GM21423 (cell line): ENCODE measurements around the gene CAVIN2.

ENCODE experiments used
- ATAC-seq: cut with Tn5 transposase; IDR thresholded peaks from one replicate; pipeline ENCODE4 v1.9.1; 2021; ENCODE audit warnings: mild to moderate bottlenecking, moderate library complexity; ENCODE audit not compliant: unreplicated experiment

CAVIN2 gene

GRCh38 chr2:191866195-191866594, 19.3 kb upstream of the CAVIN2 start:
- ATAC-seq: no peak

- ATAC-seq: no peak
These were observed 17.9 kb upstream of the CAVIN2 start for GRCh38 chr2:191864628-191865374.

GRCh38 chr2:191863988-191864387, 17.1 kb upstream of the CAVIN2 start:
- ATAC-seq: no peak

DNA sequence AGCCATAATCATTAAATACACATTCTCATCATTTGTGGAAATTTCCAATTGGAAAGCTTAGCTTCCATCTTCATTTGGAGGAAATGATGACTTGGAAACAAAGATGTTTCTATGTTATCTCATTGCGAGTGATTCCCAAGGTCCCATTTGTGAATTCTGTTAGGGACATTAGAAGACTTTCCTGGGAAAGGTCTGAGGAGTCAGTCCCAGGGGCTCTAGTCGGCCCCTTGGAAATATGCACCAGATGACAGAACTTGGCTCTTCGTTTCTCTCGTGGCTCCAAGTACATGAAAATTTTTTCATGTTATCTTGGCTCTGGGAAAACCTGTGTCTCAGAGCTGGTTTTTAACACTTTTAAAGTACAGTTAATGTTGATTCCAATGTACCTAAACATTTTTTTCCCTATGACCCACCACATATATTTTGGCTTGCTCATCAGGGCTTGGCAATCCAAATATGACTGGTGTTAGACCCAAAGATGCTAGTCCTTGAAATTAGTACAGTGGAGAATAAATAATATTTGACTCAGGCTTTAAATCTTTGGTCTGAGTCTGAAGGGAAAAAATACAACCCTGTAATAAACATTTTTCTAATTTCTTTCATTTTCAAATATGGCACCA, 15.4 kb upstream of the CAVIN2 start:
- no peak for ATAC-seq

GRCh38 chr2:191860760-191861466, 14.0 kb upstream of the CAVIN2 start:
- no peak for ATAC-seq

DNA sequence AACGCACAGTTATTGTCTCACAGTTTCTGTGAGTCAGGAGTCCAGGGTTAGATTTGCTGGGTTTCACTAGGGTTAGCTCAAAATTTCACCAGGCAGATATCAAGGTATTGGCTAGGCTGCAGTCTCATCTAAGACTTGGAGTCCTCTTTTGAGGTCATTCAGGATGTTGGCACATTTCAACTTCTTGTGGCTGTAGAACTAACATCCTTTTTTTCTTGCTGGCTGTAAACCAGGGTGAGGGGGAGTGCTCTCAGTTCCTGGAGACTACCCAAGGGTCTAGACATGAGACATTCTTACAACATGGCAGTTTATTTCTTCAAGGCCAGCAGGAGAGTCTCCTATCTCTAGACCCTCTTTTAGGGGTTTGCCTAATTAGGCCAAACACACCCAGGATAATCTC, 12.8 kb upstream of the CAVIN2 start:
- ATAC-seq: no peak

DNA sequence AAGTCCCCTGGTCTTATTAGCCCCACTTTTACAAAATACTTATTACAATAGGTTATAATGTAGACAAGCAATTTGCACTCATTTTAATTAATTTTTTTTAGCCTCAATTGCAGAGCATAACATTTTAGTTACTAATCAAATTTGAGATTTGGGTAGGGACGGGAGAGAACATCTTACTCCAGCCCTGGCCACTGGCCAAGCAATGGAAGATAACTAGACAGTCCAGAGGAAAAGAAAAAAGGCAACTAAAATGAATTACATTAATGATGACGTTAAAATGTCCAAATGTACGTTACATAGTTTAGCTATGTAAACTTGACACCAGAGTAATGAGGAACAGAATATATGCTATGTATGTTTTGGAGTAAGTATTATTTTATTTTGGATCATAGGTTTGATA, 11.0 kb upstream of the CAVIN2 start:
- no peak for ATAC-seq

DNA sequence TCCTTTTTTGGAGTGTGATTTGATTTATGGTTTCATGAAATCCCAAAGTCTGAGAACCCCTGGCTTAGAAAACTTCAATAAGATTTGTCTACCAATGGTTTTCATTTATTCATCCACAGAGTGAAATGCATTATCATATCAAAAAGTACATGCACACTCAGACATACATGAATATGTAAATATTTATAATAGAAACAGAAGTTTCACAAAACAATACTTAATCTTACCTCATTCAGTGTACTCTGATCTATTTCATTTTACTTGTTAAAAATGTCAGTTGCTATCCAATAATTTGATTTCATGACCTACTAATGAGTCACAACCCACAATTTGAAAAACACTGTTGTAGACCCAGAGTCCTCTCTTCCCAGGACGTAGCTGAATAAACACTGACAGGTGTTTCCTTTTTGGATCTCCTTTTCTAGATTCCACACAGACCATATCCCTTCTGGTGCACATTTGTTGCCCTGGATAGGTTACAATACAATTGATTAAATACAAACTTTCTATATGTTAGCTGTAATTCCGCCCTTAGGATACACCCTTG, 10.4 kb upstream of the CAVIN2 start:
- ATAC-seq: no peak

- no peak for ATAC-seq
These were observed 9.4 kb upstream of the CAVIN2 start for GRCh38 chr2:191856111-191856876.

DNA sequence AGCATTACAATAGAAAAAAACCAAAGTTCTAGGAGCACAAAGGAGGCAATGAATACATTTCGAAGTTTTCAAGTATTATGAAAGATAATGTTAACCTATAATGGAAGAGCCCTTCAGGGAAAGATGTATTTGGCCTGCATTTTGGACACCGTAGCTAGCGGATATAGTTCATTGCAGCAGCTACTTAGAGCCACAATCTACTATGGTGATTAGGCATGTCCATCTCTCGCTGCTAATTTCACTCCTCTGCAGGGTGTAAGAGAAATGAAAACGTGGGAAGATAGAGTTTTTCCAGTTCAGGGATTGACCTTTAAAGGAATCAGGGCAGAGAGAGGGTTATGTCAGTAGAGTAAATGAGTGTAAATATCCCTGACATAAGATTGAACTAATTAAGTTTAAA, 8.5 kb upstream of the CAVIN2 start:
- ATAC-seq: no peak

DNA sequence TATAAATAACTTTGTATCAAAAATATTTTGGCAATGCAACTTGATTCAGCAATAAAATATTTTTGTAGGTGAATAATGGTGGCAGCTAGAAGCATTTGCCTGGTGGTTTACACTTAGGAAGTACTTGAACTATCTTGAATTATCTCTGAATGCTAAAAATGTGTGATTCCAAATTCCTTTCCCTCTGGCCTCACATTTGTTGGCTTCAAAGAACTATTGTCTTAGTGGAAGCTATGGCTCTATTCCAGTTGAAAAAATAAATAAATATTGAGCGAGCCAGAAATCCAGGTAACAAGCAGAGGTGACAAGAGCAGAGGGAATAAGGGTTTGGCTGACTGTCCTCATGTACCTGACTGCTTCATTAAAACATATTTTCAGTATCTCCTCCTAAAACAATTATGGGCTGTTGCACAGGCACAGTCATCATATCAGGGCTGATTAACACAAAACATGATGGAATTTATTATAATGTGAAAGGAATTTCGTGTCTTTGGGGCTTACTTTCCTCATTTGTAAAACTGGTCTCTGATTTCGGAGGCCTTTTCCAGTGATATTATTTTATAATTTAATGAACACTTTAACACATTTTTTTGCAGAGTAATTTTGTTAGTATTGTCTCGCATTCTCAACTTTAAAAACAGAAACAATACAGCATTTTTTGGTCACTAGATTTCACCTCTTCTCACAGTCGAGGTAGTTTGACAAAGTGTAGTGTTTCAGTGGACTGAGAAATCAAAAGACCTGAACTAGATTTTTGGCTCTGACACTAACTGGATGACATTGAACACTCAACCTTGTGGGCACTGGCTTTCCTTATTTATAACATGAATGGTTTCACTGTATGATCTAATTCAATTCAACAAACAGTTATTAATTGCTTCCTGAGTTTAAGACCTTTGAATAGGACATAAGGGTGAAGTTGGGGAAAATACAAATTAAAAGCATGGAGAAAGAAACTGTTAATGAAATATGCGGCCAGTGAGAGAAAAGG, 7.8 kb upstream of the CAVIN2 start:
- no peak for ATAC-seq

GRCh38 chr2:191853843-191854242, 7.0 kb upstream of the CAVIN2 start:
- ATAC-seq: no peak

DNA sequence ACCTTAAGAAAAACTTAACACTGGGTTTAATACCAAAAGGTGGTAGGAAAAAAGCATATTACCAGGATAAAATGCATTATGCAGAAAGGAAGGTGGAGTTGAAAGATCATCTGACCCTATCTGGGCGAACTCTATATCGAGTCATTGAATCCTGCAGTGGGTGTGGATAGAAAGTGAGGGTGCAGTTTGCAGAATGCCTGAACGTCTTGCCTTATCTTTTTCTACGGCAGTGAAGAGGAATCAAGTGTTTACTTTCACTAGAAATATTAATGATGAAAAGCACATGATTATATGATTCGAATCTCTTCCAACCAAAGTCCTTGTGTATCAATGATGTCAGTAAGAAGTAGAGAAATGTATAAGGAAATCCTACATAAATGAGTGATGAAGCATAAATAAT, 4.3 kb upstream of the CAVIN2 start:
- no peak for ATAC-seq

DNA sequence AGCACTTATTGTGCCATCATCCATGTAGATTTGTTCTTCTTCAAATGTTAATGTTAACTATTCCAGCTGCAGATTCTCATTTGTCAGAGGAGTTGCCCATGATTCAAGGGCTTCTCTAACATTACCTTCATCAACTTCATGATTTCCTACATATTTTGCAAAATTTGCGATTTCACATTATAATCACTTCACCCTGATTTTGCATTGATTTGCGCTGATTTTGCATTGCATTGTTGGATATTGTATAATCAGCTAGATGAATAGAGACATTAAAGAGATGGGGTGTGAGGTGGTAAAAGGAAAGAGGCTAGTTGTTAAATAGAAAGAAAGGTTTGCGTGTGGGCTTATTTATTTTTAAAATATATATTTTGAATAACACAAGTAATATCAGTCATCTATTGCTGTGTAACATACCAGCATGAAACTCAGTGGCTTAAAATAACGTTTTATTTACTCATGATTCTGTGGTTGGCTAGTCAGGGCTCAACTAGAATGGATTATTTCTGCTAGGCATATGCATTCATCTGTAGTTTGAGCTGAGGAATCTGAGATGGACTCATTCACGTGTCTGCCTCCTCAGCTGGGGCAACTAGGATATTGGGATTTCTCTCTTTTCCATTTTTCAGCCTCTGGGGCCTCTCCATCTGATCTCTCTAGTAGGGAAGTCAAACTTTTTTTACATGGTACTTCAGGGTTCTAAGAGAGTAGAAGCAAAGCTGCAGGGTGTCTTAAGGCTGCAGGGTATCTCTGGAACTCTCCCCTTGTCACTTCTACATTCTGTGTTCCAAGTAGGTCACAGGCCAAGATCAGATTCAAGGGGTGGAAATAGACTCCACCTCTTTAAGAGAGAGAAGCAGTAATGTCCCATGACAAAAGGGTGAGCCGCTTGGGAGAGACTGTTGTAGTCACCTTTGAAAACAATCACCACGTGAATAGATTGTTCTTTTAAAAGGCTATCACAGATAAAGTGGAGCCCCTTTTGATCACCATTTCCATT, 2.2 kb upstream of the CAVIN2 start:
- ATAC-seq: no peak

DNA sequence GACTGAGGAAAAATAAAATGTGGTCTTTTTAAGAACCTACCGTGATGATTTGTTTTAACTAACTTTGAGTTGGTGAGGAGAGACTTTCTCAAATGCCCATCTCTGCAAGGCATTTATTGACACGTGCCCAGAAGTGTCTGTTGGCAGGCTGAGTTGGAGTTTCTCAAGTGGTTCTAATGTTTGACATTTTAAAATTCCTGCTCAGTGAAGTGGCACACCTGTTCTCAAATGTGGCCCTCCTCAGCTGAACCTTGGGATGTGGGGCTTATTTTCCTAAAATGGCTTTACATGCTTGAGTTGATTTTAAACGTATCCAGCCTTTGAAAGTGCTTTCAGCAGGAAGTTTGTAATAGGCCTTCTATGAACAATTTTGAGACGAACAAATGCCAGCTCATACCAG, 876 bp upstream of the CAVIN2 start:
- ATAC-seq: no peak

GRCh38 chr2:191845876-191846514, 893 bp downstream of the CAVIN2 start:
- no peak for ATAC-seq

DNA sequence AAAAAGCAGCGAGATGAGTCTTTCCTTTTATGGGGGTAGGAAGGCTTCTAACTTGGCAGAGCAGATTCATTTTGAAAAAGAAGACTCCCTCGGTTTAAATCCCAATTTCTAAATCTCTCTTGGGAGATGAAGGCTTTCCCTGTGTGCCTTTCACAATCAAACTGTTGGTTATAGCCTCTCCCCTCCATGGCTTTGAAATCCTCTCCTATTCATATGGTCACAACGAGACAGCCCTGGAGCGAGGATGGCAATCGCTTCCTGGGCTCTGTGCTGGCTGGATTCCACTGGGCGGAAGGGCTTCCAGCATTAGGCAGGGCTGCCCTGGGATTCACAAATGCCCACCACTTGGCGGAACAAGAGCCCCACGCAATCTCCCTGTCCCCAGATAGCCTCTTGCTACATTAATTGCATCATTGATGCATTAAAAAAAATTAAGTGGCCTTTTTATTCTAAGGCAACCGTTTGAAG, 1.6 kb downstream of the CAVIN2 start:
- ATAC-seq: no peak

GRCh38 chr2:191844706-191845105, 2.2 kb downstream of the CAVIN2 start:
- ATAC-seq: no peak
